GM23248 (cell line): Measurements from ENCODE around the gene ETV6.

Experiments
- EZH2 ChIP-seq: fragments of 200-600 bp; sonication (generic); IDR thresholded peaks from 2 replicates; pipeline ENCODE4 v1.6.1; 2018; ENCODE audit warnings: antibody characterized with exemption, mild to moderate bottlenecking; ENCODE audit not compliant: insufficient read depth, poor library complexity, severe bottlenecking
- EZH2phosphoT487 ChIP-seq: fragments of 200-600 bp; sonication (generic); IDR thresholded peaks from 2 replicates; pipeline ENCODE4 v1.6.1; 2018; ENCODE audit warnings: antibody characterized with exemption, moderate library complexity, mild to moderate bottlenecking, low read depth; ENCODE audit not compliant: insufficient read depth

- TF ChIP-seq EZH2 (no peak), EZH2phosphoT487 (no peak)
Measured at GRCh38 chr12:11724888-11725311, 75.4 kb downstream of the ETV6 start.
